HG02623 (cell line): ENCODE data around the gene PPEF2.
"Not testable (repeated sequence)": the region's sequence is repeated elsewhere in the genome, so short reads cannot be mapped to it uniquely, and the experiment has no call there.

Experiments used
- ATAC-seq: cut with Tn5 transposase; IDR thresholded peaks from one replicate; pipeline ENCODE4 v1.9.1; 2021; ENCODE audit warnings: moderate library complexity; ENCODE audit not compliant: unreplicated experiment

The PPEF2 gene, protein sequence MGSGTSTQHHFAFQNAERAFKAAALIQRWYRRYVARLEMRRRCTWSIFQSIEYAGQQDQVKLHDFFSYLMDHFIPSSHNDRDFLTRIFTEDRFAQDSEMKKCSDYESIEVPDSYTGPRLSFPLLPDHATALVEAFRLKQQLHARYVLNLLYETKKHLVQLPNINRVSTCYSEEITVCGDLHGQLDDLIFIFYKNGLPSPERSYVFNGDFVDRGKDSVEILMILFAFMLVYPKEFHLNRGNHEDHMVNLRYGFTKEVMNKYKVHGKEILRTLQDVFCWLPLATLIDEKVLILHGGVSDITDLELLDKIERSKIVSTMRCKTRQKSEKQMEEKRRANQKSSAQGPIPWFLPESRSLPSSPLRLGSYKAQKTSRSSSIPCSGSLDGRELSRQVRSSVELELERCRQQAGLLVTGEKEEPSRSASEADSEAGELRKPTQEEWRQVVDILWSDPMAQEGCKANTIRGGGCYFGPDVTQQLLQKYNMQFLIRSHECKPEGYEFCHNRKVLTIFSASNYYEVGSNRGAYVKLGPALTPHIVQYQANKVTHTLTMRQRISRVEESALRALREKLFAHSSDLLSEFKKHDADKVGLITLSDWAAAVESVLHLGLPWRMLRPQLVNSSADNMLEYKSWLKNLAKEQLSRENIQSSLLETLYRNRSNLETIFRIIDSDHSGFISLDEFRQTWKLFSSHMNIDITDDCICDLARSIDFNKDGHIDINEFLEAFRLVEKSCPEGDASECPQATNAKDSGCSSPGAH

DNA sequence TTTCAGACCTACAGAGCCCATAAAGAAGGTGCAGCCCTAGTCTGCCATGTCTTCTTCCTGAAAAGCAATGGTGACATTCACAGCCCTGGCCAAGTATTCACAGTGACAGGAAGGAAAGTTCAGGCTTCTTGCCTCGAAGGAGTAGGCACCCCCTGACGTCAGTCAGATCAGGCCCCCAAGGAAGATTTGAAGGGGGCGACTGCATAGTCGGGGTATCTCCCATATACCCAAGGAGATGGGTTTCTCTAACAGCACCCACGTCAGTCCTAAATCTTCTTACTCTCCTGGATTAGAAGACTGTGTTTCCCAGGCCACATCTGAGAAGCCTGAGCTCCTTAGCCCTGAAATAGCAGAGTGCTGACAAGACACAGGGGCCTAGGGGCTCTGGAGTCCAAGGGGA lies at the start of gene PPEF2:
PPEF2 (minus strand) TSS at position 101 of the 400 bp plus-strand sequence. CDS start 6,127 bp downstream, outside the sequence.
- no peak for ATAC-seq

DNA sequence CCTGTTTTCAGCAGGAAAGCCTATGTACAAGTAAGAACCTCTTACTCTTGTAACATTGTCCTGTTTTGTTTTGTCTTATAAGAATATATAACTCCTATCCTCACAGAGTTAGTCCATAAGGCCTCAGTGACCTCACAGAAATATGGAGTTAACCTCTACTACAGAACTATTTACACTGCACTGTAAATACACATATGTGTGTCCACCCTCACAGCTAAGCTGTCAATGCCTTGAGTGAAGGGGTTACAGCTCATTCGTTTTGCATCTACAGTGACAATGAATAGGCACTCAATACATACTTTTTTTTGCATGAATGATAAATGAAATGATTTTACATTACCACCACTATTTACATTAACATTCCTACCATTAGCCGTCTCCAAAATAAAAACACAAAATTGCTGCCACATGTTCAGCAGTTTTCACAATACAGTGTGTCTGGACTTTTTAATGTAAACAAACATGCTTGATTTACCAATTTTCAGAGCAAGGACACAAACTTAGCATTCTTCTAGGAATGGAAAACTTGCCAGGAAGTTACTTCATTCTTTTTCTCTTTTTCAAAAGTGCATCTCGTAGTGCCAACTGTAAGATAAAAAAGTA lies 48.1 kb upstream of the PPEF2 start:
- ATAC-seq, result no peak

DNA sequence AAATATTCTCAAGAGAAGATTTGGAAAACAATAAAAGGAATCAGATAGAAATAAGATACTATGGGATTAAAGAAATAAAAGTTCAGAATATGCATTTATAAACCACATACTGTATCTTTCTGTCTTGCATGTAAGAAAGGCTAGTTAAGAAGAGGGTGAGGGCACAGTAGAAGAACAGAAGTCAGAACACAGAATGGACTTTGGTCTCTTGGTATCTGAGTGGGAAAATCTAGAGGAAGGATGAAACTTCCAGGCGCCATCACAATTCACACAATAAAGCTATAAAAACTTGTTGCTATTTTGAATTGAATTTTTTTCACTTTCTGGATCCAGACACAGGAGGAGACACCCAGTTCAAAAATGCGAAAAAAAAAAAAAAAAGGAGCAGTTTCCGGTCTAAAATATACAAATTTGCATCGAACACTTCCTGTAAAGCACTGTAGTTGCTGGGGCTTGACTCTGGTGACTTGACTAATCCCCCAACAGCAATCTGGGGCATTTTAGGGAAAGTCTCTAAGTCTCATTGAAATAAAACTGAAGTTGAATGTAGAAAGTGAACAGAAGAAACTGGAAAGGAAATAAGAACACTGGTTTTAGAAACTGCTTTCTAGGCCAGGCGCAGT lies 46.7 kb upstream of the PPEF2 start:
- ATAC-seq, result peak; percentile 85

DNA sequence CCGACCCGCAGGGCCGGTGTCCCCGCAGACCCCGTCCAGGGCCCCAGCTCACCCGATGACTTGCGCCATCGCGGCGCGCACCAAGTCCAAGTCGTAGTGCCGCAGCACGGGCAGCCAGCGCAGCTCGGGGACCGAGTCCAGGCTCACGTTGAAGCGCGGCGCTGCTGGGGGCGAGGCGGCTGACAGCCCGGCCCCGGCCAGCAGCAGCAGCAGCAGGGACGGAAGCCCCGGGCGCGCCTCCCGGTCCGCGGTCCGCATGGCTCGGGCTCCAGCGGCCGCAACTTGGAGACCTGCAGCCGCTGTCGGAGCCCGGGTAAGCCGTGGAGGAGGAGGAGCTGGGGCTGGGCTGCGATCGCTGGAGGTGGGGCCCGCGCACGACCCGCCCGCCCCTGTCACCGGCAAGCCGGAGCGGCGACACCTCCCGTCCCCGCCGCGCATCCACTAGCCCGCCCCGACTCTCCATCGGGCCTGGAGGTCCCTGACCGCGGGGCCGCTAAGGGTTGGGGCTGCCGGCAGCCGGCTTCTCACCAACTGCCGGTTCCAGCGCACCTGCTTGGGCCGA lies 38.5 kb upstream of the PPEF2 start, which contains the start of gene NAAA:
NAAA (minus strand) TSS at position 322 of the 562 bp plus-strand sequence; CDS start at position 258, 64 bp downstream.
- peak; percentile 79 for ATAC-seq

DNA sequence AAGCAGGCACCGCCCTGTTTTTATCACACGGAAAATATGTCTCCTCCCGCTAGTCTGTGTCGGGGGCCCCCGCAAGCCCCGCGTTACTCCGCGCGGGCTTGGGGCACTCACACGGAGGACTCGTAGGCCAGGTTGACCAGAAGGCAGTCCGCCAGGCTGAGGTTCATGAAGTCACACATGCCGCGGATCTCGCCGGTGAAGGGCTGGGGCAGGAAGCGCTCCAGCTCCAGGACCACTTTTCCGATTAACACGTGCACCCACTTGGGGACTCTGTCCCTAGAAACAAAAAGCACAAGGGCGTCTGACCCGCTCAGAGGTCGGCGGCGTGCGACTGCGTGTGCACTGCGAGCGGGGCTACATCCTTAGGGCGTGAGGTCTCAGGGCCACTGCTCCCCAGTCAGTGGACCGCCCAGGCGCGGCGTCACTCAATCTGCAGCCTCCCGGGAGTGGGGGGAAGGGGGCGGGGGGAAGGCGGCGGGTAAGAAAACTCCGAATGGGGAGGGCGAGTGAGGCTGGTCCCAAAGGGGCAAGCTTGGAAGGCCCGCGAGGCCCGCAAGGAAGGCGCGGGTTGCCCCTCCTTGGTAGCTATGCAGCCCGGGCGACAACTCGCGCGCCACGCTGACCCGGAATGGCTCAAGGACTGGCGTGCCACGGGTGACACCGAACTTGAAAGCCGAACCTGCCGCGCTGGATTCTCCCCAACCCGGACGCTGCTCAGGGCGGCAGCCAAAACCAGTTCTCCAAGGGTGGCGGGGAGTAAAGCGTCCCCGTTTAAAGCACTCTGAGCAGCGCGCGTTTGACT lies 37.8 kb upstream of the PPEF2 start:
- peak; percentile 58 for ATAC-seq

DNA sequence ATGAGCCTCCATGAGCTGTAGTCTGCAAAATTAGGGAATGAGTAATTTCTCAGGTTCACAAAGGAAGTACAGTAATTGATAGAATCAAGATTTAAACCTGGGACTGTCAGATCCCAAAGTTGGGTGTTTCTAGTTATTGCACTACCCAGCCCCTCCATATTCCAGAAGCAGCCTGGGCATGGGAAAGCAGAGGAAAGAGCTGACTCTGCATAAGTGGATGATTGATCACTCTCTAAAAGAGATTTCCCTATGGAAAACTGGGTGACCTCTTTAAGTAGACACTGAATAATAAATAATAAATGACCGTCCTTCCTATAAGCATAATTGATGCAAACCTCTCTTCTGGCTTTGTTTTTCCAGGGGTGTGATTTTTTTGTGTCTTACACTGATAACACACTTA lies 33.4 kb upstream of the PPEF2 start:
- no peak for ATAC-seq

DNA sequence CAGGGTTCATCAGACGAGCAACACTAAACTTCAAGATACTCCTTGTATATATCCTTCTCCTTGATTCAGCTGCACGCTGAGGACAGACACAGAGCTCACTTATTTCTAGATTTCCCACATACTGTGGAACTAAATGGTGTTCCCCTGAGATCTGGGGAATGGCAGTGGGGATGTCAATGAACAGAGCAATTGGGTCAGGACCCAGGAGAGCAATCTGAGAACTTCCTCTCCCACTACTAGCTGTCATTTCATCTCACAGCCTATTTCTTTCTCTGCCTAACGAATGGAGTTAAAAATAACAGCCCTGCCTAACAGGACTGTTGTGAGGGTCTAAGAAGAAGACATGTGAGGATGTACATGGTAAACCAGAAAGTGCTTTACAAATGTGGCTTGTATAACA lies 27.9 kb upstream of the PPEF2 start:
- ATAC-seq, result no peak

DNA sequence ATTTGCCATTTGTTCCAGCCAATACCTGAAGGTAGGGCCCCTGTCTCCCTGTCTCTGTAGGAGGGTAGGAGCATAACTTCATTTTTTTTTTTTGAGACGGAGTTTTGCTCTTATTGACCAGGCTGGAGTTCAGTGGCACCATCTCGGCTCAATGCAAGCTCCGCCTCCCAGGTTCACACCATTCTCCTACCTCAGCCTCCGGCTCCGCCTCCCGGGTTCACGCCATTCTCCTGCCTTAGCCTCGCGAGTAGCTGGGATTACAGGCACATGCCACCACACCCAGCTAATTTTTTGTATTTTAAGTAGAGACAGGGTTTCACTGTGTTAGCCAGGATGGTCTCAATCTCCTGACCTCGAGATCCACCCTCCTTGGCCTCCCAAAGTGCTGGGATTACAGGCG lies 22.7 kb upstream of the PPEF2 start:
- not testable (repeated sequence) for ATAC-seq

DNA sequence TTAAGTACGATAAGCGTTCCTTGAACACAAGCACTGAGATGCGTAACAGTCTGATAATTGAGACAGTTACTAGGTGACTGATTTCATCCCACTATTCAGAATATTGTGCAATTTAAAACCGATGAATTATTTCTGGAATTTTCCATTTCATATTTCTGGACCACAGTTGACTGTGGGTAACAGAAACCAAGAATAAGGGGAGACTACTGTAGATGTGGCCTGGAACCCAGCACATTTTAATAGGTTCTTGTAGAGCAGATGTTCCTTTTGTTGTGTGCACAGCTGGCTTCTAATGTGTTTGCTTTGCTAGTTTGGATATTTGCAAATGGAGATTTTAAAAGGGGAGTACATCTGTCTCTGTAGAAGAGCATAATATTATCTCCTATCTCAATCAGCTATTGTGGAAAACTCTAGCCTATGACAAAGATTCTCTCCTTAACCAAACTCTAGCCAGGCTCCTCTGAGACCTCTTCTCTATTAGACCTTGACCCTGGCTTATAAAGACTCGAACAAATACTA lies 22.1 kb upstream of the PPEF2 start:
- ATAC-seq, result no peak

DNA sequence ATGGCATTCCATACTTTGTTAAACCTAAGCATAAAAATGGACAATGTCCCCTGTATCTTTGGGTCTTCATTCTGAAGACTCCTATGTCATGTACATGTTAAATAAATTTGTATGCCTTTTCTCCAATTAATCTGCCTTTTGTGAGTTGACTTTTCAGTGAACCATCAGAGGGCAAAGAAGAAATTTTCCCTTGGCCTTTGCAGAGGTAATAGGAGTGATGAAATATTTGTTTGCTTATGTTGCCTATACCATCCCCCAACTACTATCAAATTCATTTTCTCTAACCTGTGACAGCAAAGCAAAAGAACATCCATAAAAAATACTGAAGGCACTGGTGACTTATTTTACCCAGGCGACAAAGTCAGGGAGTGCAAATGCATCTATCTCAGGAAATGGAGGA lies 20.3 kb upstream of the PPEF2 start:
- ATAC-seq, result no peak

DNA sequence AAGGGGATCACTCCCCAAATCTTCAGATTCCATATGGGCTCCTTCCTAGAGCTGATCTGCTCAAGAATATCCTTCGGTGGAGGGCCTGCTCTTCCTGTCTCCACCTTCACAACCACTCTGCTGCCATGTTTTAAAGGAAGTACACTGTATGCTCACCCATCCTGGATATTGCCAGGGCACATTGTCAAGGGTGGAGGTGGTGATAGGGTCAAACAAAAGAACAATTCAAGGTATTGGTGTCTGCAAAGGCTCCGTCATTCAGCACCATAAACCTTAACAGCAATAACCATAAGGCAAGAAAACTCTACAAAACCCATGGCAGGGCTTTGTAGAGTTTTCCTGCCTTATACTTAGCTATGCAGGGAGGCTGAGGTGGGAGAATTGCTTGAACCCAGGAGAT lies 19.7 kb upstream of the PPEF2 start:
- ATAC-seq, result no peak

DNA sequence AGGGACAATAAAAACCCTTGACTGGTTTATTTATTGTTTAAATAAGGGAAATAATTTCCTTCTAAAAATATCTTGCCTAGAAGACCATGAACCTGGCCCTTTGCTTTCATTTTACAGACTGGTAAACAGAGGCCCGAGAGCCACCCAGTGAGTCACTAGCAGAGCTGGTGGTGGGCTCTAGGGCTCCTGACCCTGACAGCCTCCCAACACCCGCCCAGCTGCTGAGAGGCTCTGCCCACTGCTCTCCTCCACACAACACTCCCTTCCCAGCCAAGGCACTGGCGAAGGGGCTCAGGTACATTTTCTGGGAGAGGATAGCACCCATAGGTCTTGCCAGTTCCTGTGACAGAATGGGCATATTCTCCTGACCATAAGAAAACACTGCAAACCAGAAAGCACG lies 18.1 kb upstream of the PPEF2 start:
- ATAC-seq, result no peak

DNA sequence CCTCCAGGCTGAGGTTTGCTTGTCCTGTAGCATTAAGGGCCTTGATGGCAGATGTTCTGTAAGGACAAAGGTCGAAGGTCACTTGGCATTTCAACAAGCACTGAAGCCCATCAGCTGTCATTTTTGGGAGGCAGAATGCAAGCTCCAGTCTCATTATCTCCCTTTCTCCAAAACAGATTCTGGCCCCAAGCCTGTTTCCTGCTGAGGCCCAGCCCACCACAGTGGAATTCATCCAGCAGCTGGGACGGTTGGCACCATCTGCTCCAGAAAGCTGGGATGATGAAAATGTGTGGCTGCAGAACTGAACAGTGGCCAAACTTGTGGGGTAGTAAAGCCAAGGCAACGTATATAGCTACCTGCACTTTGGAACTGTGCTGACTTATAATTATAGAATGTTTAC lies 17.7 kb upstream of the PPEF2 start:
- ATAC-seq, result no peak

DNA sequence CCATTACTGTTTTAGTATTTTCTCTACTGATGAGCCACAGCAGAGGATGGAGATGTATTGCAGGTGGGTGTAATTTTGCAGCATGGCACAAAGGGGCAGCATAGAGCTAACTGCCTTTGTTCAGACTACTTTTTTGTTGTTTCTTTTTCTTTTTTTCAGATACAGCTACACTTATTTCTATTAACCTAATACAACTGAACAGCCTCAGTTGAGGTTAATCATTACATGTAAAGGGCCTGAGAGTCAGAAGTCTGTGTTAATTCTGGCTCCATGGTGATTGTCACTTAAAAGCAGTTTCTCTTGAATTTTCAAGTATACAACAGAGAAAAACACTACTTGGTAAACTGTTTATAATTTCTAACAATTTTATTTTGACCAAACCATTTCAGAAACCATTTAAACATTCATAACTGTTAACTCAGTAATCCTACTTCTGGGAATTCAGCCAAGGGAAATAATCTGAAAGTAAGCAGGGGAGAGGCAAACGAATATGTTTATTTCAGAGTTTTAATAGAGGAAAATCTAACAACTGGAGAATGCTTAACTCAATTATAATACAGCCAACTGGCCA lies 13.9 kb upstream of the PPEF2 start:
- ATAC-seq, result peak; percentile 75

DNA sequence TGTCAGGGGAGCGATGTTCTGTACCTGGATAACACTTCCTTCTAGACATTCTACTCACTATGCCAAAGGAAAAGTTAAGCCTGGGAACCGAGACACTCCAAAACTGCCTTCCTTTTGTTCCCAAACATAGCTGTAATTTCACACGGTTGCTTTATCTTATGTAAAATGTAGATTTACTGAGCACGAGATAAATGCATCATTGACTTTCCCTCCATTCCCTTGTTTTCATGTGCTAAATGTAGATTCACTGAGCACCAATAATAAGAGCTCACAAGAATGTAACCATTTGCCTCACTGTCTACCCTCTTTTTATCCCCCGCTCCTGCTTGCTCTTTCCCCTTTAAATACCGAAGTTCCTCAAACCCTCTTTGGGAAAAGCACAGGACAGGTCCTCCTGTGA lies 10.7 kb upstream of the PPEF2 start:
- ATAC-seq, result no peak

DNA sequence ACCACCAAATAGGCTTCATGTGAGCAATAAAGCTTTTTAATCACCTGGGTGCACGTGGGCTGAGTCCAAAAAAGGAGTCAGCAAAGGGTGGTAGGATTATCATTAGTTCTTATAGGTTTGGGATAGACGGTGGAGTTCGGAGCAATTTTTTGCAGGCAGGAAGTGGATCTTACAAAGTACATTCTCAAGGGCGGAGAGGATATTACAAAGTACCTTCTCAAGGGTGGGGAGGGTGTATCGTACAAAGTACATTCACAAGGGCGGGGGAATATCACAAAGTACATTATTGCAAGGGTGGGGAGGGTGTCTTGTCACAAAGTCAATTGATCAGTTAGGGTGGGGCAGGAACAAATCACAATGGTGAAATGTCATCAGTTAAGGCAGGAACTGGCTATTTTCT lies 8.6 kb upstream of the PPEF2 start:
- ATAC-seq, result not testable (repeated sequence)

DNA sequence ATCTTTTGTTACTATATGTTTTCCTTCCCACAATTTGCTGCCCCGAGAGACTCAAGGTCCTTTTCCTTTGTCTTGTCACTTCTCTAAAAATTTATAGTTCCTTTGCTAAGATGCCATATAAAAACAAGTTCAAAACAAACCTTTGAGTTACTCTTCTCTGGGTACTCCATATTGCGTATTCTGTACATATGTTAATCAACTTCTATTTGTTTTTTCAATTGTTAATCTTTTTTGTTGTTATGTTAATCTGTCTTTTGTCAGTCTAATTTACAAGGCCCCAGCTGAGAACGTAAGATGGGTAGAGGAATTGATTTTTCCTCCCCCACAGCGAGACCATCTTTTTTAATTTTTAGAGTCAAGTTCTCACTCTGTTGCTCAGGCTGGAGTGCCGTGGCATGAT lies 7.2 kb upstream of the PPEF2 start:
- ATAC-seq, result no peak

DNA sequence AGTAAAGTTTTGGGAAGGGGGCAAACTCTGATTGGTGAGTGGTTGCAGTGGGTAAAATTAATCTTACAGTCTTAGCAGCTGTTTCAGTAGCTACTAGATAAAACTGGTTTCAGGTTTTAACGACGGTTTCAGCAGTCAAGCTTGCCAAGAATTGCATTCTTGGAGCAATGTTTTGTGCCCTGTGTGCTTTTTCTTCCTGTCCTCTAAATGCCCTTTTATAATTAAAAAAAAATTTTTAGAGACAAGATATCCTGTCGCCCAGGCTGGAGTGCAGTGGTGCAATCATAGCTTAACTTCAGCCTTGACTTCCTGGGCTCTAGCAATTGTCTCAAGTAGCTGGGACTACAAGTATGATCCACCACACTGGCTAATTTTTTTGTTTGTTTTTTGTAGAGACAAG lies 6.3 kb upstream of the PPEF2 start:
- no peak for ATAC-seq

DNA sequence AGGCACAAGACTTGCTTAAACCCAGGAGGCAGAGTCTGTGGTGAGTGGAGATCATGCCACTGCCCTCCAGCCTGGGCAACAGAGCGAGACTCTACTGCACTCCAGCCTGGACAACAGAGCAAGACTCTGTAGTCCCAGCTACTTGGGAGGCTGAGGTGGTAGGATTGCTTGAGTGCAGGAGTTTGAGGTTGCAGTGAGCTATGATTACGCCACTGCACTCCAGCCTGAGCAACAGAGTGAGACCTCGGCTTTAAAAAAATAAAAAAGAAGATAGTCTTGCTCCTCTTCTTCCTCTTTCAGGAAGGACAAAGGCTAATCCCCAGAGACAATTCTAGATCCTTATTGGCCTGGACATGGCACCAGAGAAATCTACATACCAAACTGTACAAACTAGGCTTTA lies 5.7 kb upstream of the PPEF2 start:
- no peak for ATAC-seq

DNA sequence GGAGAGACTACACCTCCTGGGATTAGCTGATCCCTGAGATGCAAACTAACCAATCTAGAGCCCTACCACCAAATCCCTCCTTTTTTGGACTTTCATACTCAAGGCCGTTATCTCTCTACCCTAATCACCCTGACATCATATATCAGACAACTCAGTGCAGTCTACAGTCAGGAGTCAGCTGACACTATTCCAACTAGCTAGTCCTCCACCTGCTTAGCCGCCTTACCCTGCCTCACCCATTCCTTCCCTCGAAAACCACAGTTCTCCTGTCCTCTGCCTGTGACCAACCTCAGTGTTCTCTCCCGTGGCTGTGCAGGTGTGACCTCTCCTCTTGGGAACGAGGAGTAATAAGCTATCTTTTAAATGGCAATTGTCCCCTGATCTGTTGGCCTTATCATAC lies 1.8 kb upstream of the PPEF2 start:
- ATAC-seq, result no peak
